Measurements from ENCODE around the gene UNC93B1. TPM values are rescaled to one million over a fixed set of nuclear protein-coding genes. Genes with fewer than 3 reads are reported as not detected.

The UNC93B1 gene
- total RNA-seq, 1 donor from 2014 or later: 6.1 TPM

DNA sequence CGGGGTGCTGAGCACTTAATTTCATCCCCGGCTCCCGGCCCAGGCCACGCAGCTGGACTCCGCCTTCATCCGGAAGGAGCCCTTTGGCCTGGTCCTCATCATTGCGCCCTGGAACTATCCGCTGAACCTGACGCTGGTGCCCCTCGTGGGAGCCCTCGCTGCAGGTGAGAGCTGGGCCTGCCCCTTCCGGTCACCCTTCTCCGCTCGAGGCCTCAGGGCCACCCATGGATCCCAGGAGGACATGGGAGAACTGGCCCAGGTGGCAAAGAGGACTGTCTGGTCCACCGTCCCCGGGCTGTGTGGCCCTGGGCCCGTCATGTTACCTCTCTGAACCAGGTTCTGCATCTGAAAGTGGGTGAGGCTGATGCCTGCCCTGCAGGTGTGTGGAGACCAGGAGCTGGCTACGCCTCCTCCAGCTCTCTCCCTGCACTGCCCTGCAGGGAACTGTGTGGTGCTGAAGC, 14.9 kb upstream of the UNC93B1 start:
- intact Hi-C loops (cut with micrococcal nuclease): no loop called here
- Histone ChIP-seq H3K36me3 (no peaks in the 10 kb centered on the region), H3K4me3 (no peak overlapping the region)

GRCh38 chr11:68017980-68018729, 14.3 kb upstream of the UNC93B1 start:
- TF ChIP-seq, protein P1, sequence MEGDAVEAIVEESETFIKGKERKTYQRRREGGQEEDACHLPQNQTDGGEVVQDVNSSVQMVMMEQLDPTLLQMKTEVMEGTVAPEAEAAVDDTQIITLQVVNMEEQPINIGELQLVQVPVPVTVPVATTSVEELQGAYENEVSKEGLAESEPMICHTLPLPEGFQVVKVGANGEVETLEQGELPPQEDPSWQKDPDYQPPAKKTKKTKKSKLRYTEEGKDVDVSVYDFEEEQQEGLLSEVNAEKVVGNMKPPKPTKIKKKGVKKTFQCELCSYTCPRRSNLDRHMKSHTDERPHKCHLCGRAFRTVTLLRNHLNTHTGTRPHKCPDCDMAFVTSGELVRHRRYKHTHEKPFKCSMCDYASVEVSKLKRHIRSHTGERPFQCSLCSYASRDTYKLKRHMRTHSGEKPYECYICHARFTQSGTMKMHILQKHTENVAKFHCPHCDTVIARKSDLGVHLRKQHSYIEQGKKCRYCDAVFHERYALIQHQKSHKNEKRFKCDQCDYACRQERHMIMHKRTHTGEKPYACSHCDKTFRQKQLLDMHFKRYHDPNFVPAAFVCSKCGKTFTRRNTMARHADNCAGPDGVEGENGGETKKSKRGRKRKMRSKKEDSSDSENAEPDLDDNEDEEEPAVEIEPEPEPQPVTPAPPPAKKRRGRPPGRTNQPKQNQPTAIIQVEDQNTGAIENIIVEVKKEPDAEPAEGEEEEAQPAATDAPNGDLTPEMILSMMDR (IDR thresholded peaks at IDR 0.05; ENCODE audit: borderline replicate concordance): no peak
- H3K27ac ChIP-seq (replicated peaks): no peak overlapping the region
- intact Hi-C loops (cut with micrococcal nuclease): no loop called here
- no peak for DNase-seq
- no peaks in the 10 kb centered on the region for H3K9me3 ChIP-seq (replicated peaks)
- H3K36me3 ChIP-seq: no peaks in the 10 kb centered on the region
- H3K4me1 ChIP-seq: peaks cover 9% of the 10 kb centered on the region
- no peaks in the 10 kb centered on the region for H3K27me3 ChIP-seq (ENCODE audit: low read depth)
- H3K4me3 ChIP-seq: no peak overlapping the region

More for the DNA sequence above, 14.9 kb upstream of the UNC93B1 start:
- no peak for DNase-seq
- no peak overlapping the region for H3K27ac ChIP-seq (replicated peaks)
- H3K27me3 ChIP-seq (ENCODE audit: low read depth): no peaks in the 10 kb centered on the region
- TF ChIP-seq, protein P1 (IDR thresholded peaks at IDR 0.05; ENCODE audit: borderline replicate concordance): no peak
- H3K4me1 ChIP-seq: peaks cover 9% of the 10 kb centered on the region
- H3K9me3 ChIP-seq (replicated peaks): no peaks in the 10 kb centered on the region

GRCh38 chr11:68016904-68017817, 13.3 kb upstream of the UNC93B1 start:
- peaks cover 9% of the 10 kb centered on the region for H3K4me1 ChIP-seq
- TF ChIP-seq, protein P1 (IDR thresholded peaks at IDR 0.05; ENCODE audit: borderline replicate concordance): no peak
- no peaks in the 10 kb centered on the region for H3K36me3 ChIP-seq
- intact Hi-C loops (cut with micrococcal nuclease): no loop called here
- no peak overlapping the region for H3K4me3 ChIP-seq
- H3K27me3 ChIP-seq (ENCODE audit: low read depth): no peaks in the 10 kb centered on the region
- H3K9me3 ChIP-seq (replicated peaks): no peaks in the 10 kb centered on the region
- DNase-seq: no peak
- no peak overlapping the region for H3K27ac ChIP-seq (replicated peaks)

DNA sequence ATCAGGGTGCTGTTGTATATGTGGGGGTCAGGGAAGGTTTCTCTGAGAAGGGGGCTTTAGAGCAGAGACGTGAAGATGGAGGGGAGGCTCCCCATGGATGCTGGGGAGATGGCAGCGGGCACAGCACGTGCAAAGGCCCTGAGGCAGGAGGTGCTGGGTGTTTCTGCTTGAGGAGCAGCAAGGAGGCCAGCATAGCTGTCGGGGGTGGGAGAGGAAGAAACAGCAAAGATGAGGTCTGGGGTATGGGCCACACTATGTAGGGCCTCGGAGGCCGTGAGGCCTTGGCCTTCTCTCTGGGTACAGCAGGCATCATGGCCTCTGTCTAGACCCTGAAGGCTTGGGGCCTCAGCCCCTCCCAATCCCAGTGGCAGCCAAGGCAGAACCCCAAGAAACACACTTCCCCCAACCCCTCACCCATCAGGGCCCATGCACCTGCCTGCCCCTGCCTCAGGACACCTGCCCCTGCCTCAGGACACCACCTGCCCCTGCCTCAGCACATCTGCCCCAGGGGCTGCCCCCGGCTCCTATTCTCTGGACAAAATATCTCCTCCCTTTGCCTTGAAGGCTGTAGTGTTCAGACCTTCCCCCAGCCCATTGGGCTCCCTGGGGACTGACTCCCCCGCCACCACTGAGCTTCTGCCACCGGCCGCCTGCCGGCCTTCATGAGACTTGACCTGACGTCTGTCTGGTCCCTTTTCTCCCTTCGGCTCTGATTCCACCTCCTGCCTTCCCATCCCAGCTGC, 12.4 kb upstream of the UNC93B1 start:
- intact Hi-C loops (cut with micrococcal nuclease): no loop called here
- H3K4me1 ChIP-seq: peaks cover 9% of the 10 kb centered on the region
- no peak for DNase-seq
- H3K4me3 ChIP-seq: no peak overlapping the region
- no peak overlapping the region for H3K27ac ChIP-seq (replicated peaks)
- H3K27me3 ChIP-seq (ENCODE audit: low read depth): no peaks in the 10 kb centered on the region
- no peaks in the 10 kb centered on the region for H3K36me3 ChIP-seq
- TF ChIP-seq, protein P1 (IDR thresholded peaks at IDR 0.05; ENCODE audit: borderline replicate concordance): no peak
- H3K9me3 ChIP-seq (replicated peaks): no peaks in the 10 kb centered on the region

GRCh38 chr11:68015467-68015866, 11.6 kb upstream of the UNC93B1 start:
- Histone ChIP-seq H3K36me3 (no peaks in the 10 kb centered on the region), H3K27ac (replicated peaks) (no peak overlapping the region), H3K4me1 (peaks cover 18% of the 10 kb centered on the region), H3K9me3 (replicated peaks) (no peaks in the 10 kb centered on the region), H3K4me3 (no peak overlapping the region), H3K27me3 (ENCODE audit: low read depth) (no peaks in the 10 kb centered on the region)
- DNase-seq: no peak
- TF ChIP-seq, protein P1 (IDR thresholded peaks at IDR 0.05; ENCODE audit: borderline replicate concordance): no peak
- intact Hi-C loops (cut with micrococcal nuclease): no loop called here

Data from left ventricle myocardium inferior (tissue), 1 donor.